Right lobe of liver (tissue), 4 donors: ENCODE data around the gene VSTM5.

Source experiments
- CTCF ChIP-seq, 4 donors: fragments of 200-600 bp in 3 of 4; fragments of 450-650 bp in 1 of 4; IDR thresholded peaks; one replicate each; pipeline versions ENCODE4 v1.5.1 to v1.8.0; 2016 to 2022; ENCODE audit warnings: antibody characterized with exemption in 4 of 4, mild to moderate bottlenecking in 2 of 4
- POLR2A ChIP-seq: fragments of 450-650 bp; IDR thresholded peaks from one replicate; pipeline ENCODE4 v1.6.1; 2017; ENCODE audit warnings: antibody characterized with exemption, mild to moderate bottlenecking
- donor health status: DM: no; HTN: no; CAD: no.
- donor health status: DM: no; HTN: no; CAD: no.
- donor health status: DM: no; HTN: yes; CAD: no.

DNA sequence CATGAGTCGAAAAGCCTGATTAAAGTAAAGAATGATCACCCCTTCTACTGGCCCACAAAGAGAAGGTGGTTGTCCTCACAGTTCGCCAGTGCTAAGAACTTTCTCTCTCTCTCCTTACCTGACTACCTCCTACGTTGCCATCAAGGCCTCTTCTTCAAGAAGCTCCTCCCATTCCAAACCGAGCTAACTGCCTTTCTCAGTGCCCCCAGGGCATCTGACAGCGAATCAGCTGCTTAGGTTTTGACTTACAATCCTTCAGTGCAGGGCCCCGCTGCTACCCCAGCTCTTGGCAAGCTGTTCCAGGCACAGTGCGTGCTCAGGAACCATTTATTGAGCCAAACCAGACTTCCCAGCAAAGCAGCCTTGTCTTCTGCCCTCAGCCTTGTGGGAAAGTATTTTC, 5.8 kb downstream of the VSTM5 start:
- TF ChIP-seq CTCF (IDR thresholded peaks at IDR 0.05), result no peak
- no peak for TF ChIP-seq POLR2A
